Hypothalamus (tissue), 51 donors: ENCODE measurements around the gene HELZ2.
"Not testable (repeated sequence)": the region's sequence is repeated elsewhere in the genome, so short reads cannot be mapped to it uniquely, and the experiment has no call there.

Experiments used
- DNase-seq, 51 donors: peaks; one replicate each; lab custom pipeline; 2025; lab: John Stamatoyannopoulos, UW

Gene HELZ2

DNA sequence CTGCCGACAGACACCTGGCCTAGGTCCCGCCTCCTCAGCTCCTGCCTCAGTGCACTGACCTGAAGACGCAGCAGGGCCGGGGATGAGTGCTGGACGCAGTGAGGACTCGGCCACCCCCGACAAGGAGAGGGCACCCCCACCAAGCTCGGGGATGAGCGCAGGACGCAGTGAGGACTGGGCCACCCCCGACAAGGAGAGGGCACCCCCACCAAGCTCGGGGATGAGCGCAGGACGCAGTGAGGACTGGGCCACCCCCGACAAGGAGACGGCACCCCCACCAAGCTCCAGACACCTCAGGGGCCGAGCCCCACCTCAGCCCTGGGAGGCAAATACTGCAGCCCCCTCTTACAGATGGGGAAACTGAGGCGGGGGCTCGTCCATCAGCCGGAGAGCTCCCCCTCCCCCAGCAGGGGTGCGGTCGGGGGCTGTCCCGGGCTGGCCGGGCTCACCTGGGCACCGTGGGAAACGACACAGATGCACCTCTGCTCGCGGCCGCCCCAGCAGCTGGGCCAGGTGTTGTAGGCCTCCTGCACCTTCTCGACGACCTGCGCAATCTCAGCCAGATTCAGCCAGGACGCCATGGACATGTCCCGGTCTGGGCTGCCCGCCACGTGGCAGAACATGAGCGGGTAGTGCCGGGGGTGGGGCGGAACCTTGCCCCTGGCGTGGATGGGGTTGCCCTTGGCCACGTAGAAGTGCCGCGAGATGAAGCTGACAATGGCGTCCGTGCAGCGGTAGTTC, 7.5 kb downstream of the HELZ2 start:
- DNase-seq, result no peak

DNA sequence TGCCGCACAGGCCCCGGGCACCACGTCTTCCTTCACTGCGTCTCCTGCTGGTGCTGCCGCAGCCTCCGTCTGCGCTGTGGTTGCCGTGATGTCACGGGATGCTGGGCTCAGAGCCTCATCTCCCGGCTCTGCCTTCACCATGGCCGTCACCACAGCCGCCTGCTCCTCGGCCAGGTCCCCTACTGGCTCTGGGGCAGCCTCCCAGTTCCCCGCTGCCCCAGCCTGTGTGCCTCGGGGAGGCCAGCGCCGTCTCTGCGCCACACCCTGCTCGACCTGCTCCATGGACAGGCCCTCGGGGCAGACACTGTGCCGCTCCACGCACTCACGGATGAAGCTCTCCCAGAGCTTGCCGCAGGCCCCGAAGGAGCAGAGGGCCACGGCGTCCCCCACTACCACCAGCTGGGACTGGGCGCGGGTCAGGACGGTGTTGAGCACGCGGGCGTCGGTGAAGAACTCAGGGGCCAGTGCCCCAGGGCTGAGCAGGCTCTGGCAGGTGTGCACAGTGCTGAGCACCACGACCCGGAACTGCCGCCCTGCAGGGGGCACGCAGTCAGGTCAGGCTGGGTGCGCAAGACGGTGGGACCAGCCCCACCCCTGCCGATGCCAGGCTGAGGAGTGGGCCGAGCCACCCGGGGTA, 8.2 kb downstream of the HELZ2 start:
- DNase-seq, result no peak

DNA sequence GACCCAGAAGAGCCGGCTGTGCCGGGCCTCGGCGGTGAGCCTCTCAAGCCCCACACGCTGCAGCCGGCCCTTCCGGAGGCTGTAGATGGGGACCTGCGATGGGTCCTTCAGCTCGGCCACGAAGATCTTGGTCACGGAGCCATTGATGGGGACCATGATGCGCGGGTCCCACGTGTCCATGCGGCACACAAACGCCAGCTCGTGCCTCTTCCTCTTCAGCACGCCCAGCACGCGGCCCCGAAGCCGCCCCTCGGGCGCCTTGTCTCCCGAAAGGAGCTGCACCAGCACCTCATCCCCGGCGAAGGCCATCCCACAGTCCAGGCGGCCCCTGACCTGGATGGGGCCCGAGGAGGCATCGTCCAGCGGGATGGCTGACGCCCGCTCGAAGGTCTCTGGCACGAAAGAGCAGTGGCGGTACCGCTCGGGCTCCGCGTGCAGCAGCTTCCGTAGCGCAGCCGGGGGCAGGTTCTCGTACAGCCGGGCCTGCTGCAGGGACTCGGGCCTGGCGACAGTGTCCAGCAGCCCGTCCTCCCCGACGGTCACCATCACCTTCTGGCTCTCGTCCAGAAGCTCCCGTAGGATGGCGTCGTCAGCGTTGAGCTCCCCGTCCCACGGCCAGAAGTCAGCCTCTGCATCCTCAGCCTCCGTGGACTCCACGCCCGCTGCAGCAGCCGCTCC, 8.9 kb downstream of the HELZ2 start:
- DNase-seq, result no peak

DNA sequence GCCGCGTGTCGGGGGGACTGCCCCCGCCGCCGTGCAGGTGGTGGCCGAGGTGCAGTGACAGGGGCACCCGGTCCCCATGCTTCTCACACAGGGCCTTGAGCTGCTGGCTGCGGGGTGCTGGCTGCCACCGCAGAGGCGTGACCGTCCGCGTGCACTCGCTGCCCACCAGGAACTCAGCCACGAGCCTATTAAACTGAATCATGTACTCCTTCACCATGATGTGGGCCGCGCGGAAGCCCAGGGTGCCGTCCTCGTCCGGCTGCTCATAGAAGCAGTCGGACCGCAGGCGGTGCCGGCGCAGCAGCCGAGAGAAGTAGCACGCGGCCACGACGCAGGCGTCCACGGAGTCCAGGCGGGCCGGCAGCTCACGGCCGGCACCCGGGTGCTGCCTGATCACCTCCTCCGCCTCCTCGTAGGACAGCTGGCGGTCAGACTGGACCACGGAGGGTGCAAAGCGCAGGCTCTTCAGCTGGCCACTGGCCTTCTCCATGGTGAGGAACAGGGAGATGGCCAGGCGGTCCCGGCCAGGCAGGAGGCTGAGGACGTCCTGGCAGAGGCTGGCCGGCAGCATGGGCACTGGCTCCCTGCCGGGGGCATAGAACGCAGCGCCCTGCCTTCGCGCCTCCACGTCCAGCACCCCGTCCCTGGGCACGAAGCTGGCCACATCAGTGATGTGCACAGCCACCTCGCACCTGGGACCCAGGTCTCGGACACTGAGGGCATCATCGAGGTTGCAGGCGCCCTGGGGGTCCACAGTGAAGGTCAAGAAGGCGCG, 9.8 kb downstream of the HELZ2 start:
- DNase-seq, result no peak

DNA sequence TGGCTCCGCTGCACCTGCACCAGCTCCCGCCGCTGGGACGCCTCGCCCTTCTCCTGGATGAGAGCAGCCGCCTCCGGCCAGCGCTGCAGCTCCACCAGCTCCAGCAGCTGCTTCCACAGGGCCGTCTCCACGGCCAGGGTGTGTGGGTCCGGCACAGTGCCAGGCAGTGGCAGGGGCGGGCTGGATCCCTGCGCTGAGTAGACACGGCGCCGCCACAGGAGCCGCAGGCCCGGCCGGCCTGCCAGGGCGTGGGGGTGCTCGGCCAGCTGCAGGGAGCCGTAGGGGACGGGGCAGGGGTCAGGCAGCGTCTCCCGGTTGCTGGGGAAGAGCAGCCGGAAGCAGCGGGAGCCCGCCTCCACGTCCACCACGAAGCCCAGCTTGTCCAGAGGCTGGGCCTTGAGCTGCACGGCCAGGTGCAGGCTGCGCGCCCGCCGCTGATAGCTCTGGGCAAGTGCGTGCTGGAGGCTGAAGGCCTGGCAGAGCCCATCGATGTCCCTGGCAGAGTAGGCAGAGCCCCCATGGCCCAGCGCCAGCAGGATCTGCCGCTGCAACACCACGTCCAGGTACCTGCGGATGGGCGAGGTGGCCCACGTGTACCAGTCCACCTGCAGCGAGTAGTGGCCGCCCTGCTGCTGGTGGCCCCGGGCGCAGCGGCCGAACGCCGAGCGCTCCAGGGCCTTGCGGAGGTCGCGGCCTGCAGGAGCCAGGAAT, 10.7 kb downstream of the HELZ2 start:
- no peak for DNase-seq

DNA sequence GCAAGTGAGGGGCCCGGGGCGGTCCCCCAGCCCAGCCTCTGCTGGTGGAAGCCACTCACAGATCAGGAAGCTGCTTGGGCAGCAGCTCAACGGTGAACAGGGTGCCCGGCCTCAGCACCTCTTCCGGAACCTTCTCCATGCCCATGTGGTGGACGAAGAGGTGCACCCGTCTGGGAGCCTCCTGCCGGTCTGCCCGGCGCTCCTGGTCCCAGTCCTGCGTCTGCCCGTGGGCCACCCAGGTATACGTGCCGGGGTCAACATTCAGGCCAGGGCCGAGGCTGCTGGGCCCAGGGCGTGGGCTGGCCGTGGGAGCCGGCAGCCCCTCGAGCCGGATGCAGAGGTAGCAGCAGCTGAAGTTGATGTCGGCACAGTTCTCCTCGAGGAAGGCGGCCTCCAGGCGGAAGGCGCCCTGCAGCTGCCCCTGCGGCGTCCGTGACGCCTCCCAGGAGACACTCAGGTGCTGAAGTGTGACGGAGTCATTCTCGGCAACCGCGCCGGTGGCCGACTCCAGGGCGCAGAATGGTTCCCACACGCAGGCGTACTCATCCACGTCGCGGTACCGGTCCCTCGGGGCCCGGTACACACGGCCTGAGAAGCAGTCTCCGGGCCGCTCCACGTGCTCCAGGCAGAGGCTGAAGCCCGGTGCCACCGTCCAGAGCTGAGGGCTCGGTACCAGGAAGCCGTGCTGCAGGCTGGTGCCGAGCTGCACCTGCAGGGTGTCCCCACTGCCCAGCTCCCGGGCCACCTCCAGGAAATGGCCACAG, 11.4 kb downstream of the HELZ2 start:
- DNase-seq, result no peak

DNA sequence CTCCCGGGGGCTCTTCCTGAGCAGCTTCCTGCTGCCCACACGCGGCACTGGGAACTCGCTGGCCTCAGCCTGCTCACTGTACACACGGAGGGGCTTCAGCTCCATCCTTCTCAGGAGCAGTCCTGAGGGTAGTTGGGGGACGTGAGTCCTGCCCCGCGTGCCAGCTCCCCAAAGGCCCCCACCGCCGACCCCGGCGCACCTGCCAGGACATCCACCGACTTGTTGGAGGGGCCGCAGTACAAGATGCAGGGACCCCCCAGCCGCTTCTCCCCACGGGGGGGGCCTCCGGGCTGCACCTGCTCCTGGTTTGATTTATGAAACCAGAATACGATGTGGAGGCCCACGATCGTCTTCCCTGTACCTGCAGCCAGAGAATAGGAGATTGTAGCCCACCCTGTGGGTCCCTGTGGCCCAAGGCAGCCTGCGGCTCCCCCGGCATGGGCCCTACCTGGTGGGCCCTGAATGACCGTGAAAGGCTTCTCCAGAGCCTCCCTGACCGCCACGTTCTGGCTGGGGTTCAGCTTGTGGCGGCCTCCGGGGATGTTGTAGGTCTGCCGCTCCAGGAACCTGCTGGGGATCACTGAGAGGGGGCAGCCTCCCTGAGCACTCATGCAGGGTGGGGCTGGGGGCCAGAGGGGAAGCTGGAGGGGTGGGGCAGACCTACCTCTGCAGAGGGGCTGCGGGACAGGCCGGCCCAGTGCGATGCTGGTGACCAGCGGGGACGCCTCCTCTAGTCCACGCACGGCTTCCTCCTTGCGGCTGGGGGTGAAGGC, 12.2 kb downstream of the HELZ2 start:
- DNase-seq, result no peak

DNA sequence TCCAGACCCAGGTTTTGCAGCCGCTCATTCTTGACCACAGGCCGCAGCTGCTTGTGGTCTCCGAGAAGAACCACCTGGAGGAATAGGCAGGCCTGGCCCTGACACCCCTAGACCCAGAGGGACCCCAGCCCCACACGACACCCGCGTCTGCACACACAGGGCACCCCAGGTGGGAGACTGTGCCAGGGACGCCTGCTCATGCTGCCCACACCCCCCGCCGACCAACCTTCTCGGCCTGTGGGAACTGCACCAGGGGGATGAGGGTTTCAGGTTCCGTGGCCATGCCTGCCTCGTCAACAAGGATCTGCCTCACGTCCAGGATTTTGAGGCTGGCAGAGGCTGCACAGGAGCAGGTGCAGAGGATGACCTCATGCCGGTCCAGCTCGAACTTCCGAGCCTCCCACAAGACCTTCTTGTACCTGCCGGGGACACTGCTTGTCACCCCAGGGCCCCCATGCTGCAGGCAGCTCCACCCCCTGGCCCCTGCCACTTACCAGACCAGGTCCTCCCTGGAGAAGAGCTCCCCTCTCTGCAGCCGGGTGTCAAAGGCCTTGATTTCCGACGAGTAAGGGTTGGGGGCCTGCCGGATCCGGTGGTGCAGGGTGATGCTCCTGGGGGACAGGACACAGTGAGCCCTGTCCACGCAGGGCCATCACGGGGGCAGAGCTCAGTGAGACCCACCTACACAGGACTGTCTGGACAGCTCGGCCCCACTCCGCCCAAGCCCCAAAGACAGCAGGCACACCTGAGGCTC, 13.0 kb downstream of the HELZ2 start:
- no peak for DNase-seq

DNA sequence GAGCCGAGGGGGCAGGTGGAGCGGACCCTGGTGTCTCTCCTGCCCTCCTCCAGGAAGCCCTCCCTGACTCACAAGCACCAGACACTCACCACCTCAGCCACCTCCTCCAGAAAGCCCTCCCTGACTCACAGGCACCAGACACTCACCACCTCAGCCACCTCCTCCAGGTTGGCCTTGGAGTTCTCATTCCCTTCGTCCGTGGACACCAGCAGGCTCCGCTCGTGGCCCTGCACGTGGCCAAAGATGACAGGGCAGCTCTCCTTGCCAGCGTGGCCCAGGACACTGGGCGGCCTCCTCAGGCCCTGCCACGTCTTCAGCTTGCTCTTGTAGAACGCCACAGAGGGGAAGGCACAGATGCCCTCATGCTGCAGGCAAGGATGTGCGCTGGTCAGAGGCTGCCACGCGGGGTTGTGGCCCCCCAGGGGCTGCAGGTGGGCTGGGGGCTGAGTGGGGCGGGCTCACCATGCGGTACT, 13.7 kb downstream of the HELZ2 start:
- DNase-seq, result no peak

DNA sequence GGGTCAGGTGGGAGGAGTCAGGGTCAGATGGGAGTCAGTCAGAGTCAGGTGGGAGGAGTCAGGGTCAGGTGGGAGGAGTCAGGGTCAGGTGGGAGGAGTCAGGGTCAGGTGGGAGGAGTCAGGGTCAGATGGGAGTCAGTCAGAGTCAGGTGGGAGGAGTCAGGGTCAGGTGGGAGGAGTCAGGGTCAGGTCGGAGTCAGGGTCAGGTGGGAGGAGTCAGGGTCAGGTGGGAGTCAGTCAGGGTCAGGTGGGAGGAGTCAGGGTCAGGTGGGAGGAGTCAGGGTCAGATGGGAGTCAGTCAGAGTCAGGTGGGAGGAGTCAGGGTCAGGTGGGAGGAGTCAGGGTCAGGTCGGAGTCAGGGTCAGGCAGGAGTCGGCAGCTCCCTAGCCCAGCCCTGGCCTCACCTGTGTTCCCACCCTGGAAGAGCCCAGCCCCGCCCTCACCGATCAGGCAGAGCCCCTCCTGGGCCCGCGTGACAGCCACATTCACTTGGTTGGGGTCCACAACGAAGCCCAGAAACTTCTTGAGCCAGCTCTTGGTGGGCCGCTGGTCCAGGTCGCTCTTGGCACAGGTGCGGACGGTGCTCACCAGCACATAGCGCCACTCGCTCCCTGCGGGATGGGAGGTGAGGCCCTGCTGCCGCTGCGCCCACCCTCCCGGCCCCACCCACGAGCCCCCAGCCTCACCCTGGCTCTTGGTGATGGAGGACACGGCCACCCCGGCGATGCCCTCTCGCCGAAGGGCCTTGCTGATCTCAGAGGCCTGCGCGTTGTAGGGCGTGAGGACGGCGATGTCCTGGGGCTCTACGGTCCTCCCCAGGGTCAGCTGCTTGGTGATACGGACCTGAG, 14.3 kb downstream of the HELZ2 start:
- not testable (repeated sequence) for DNase-seq

DNA sequence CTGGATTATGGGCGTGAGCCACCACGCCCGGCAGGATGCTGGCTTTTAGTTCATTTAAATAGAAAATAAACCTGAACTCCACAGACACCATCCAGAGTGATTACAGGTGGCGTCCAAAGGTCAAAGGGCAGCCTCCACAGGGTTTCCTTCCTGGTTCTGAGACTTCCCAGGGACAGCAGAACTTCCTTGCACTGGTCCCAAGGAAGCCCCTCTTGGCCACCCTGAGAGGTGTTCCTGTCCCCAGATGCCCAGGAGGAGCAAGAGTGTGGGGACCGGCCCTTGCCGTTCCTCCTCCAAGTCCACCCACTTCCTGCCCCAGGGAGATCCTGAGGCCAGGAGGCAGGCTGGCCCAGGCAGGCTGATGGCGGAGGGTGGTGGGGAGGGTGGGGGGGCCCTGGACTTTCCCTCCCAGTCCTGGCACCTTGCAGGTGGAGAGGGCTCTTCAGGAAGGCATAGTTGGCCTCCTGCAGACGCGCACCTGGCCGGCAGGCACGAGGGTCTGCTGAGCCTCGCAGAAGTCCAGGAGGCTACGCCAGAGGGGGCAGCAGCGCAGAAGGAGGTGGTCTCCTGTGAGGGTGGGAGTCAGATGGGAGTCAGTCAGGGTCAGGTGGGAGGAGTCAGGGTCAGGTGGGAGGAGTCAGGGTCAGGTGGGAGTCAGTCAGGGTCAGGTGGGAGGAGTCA, 15.1 kb downstream of the HELZ2 start:
- no peak for DNase-seq

DNA sequence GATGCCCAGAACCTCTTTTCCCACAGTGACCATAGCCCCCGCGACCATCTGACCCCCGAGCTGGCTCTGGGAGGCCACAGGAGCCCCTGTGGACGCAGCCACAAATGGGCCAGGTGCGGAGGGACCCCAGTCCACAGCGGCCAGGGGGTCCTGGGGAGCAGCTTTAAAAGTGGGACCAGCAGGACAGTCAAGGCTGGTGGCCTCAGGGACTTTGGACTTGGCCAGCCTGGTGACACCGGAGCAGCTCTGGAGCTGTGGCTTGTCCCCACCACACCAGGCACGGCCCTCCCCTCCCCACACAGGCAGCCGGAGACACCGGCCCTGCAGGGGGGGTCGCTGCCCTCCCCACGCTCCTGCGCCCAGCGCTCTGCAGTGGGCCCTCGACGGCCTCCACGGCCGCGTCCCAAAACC, 16.6 kb downstream of the HELZ2 start:
- DNase-seq, result no peak

DNA sequence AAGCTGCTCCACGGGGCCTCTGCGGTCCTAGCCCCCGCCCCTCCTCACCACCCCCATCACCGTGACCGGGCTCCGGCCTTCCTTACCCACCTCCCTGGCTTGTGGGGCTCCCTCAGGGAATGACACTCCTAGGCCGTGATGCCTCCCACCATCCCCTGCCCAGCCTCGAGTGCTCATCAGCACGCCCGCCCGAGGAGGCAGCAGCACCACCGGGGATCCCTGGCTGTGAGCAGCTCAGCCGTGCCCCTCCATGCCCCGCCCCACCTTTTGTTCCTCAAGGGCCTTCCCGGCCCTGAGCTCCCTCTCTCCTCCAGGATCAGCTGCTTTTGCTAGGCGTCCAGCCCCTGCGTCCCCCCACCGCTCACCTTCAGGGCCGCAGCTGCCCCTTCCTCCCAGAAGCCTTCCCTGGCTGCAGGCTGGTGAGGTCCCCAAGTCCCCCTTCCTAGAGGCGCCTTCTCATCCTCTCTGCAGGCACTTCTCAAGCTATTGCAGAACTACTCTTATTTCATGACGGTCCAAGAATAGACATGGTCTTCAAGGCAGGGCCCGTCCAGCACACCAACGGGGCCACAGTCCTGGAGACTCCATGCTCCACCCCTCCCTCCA, 17.1 kb downstream of the HELZ2 start:
- DNase-seq, result no peak

DNA sequence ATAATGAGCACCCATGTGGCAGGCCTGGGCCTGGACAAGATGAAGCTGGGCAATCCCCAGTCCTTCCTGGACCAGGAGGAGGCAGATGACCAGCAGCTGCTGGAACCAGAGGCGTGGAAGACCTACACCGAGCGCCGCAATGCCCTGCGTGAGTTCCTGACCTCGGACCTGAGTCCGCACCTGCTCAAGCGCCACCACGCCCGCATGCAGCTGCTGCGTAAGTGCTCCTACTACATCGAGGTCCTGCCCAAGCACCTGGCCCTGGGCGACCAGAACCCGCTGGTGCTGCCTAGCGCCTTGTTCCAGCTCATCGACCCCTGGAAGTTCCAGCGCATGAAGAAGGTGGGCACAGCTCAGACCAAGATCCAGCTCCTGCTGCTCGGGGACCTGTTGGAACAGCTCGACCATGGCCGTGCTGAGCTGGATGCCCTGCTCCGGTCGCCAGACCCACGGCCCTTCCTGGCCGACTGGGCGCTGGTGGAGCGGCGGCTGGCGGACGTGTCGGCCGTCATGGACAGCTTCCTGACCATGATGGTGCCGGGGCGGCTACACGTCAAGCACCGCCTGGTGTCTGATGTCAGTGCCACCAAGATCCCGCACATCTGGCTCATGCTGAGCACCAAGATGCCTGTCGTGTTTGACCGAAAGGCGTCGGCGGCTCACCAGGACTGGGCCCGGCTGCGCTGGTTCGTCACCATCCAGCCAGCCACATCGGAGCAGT, 18.2 kb downstream of the HELZ2 start:
- no peak for DNase-seq
